Tibial nerve (tissue), 4 donors: ENCODE data around the gene NPEPL1.

Source experiments
- CTCF ChIP-seq, 5 experiments: fragments of 200-600 bp in 3 of 5; fragments of 450-650 bp in 2 of 5; sonication (generic) in 3 of 5; IDR thresholded peaks; one replicate each; pipeline ENCODE4 v1.5.1; 2016 to 2019; ENCODE audit warnings: antibody characterized with exemption in 5 of 5, mild to moderate bottlenecking in 3 of 5, moderate library complexity in 2 of 5
- EP300 ChIP-seq, 2 donors: sonication (generic); formaldehyde crosslinking; IDR thresholded peaks; one replicate each; pipeline ENCODE4 v1.6.1; 2017; ENCODE audit warnings: antibody characterized with exemption in 2 of 2, mild to moderate bottlenecking in 1 of 2
- POLR2A ChIP-seq, 2 donors: fragments of 450-650 bp; IDR thresholded peaks; one replicate each; pipeline ENCODE4 v1.6.1; 2017; ENCODE audit warnings: antibody characterized with exemption in 2 of 2, mild to moderate bottlenecking in 2 of 2, moderate library complexity in 2 of 2

- TF ChIP-seq CTCF (IDR thresholded peaks at IDR 0.05) (no peak), POLR2A (IDR thresholded peaks at IDR 0.05) (no peak), EP300 (IDR thresholded peaks at IDR 0.05) (peak in 1 of 2 donors; percentile 22)
Measured at GRCh38 chr20:58700823-58701222, 8.2 kb downstream of the NPEPL1 start.
